HEK293T (cell line): ENCODE measurements around the gene PREX1.

Source experiments
- BHLHE40 ChIP-seq: fragments of 450-650 bp; IDR thresholded peaks from 2 replicates; pipeline ENCODE4 v1.6.1; 2016; ENCODE audit warnings: mild to moderate bottlenecking, moderate library complexity, borderline replicate concordance
- FOXM1 ChIP-seq: fragments of 450-650 bp; IDR thresholded peaks from 2 replicates; pipeline ENCODE4 v1.6.1; 2017; ENCODE audit warnings: mild to moderate bottlenecking, borderline replicate concordance
- PKNOX1 ChIP-seq: fragments of 450-650 bp; IDR thresholded peaks from 2 replicates; pipeline ENCODE4 v1.6.1; 2016
- SP1 ChIP-seq: fragments of 450-650 bp; IDR thresholded peaks from 2 replicates; pipeline ENCODE4 v1.6.1; 2017

- TF ChIP-seq BHLHE40 (no peak), FOXM1 (no peak), SP1 (no peak), PKNOX1 (no peak)
Observed at GRCh38 chr20:48601798-48602197, 226.0 kb downstream of the PREX1 start.
